Amniotic epithelial cell (primary cell): ENCODE data around the gene ATP5ME.
"Not testable (repeated sequence)": the region's sequence is repeated elsewhere in the genome, so short reads cannot be mapped to it uniquely, and the experiment has no call there.

Experiments
- DNase-seq: peaks from one replicate; pipeline ENCODE4 v3.0.0-alpha.2; 2010; ENCODE audit warnings: low read depth

Gene ATP5ME

GRCh38 chr4:683247-683897 lies 9.3 kb upstream of the ATP5ME start:
- DNase-seq: no peak

DNA sequence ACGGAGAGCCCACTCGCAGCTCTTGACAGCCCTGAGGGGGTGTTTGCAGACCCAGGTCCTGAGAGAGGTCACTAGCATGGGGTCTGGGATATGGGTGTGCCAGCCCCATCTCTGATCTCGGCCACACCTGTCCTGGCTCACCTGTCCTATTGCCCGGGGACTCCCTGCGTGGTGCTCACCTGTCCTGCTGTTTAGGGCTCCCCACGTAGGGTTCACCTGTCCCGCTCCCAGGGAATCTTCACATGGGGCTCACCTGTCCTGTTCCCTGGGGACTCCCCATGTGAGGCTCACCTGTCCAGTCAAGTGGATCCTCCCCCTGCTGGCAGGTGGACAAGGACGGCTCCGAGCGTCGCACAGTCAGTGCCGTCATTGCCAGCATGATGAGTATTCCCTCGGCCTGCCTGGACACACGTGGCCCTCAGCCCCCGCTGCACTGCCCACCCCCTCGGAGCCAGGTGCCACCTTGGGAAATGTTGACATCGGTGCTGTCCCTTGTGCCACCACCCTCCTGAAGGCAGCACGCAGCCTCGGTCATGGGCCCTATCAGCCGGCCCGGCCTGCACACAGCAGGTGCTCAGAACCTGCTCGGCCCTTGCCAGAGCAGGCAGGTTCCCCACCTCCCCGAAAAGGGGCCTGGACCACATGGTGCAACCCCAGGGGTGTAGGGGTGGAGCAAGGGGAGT lies 8.6 kb upstream of the ATP5ME start:
- DNase-seq: no peak

GRCh38 chr4:681736-682451 lies 7.8 kb upstream of the ATP5ME start:
- DNase-seq: no peak

- no peak for DNase-seq
These were observed 7.0 kb upstream of the ATP5ME start for GRCh38 chr4:680928-681645.

- no peak for DNase-seq
These were observed 6.5 kb upstream of the ATP5ME start for GRCh38 chr4:680551-680927.

DNA sequence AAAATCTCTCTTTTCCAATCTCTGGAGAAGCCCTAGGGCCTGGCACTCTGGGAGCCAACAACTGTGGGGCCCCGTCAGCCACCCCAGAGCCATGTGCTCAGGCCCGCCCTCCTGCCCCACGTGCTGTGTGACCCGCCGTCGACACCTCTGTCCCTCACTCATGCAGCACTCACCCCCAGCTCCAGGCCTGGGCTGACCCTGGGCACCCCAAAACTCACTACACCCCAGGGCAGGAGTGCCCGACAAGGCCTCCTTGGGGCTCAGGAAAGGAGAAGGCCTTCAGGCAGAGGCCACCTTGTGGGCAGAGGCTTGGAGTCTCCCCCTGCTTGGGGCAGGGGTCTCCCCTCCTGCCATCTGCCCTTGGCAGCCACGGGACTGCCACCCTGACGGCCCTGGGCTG lies 6.0 kb upstream of the ATP5ME start:
- DNase-seq: no peak

DNA sequence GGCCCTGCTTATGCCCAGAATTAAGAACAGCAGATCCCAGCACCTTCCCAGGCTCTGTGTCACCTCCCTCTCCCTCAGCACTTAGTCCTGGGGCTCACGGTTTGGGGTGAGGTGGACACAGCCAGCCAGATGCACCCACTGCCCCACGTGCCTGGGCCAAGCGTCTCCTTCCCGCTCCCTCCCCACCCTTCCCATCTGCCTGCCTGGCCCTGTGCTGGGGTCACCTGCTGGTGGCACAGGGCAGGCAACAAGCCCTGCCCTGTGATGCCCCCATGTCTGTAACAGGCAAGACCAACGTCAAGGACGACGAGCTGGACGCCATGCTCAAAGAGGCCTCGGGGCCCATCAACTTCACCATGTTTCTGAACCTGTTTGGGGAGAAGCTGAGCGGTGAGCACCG lies 5.6 kb upstream of the ATP5ME start:
- DNase-seq: no peak

- no peak for DNase-seq
These were observed 5.0 kb upstream of the ATP5ME start for GRCh38 chr4:679104-679481.

GRCh38 chr4:678331-679103 lies 4.4 kb upstream of the ATP5ME start:
- DNase-seq: no peak

DNA sequence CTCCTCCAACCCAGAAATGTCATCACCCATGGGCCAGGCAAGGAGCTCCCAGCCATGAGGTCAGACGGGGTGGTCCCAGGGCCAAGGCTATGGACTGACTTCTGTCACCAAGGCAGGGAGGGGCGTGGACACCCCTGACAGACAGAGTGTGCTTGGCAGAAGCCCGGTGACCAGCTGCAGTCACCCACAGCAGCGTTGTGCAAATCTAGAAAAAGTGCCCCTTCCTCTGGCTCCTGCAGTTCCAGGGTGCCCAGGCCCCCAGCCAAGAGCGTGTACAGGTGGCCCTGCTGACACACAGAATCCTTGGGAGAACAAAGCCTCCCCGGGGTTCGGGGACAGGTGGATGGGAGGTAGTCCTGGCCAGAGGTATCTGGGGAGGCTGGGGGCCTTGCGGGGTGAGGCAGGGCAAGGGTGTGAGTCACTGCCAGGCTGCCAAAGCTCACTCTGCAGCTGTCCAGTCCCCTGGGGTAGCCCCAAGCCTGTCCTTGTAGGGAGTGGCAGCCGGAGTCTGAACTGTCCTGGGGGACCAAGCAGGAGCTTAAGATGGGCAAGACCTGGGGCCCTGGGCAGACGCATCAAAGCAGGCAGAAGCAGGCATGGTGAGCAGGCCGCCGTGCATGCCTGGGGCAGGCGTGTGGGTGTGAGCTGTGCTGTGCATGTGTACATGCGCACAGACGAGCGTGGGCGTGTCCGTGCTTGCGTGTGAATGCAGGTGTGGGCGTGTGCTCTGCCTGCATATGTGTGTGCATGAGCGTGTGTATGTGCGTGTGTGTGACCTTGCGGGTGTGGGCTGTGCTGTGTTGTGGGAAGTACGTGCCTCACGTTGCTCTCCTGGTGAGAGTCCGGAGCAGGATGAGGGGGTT lies 3.6 kb upstream of the ATP5ME start:
- DNase-seq: peak; percentile 30

- DNase-seq: no peak
These were observed 2.8 kb upstream of the ATP5ME start for GRCh38 chr4:676871-677235.

DNA sequence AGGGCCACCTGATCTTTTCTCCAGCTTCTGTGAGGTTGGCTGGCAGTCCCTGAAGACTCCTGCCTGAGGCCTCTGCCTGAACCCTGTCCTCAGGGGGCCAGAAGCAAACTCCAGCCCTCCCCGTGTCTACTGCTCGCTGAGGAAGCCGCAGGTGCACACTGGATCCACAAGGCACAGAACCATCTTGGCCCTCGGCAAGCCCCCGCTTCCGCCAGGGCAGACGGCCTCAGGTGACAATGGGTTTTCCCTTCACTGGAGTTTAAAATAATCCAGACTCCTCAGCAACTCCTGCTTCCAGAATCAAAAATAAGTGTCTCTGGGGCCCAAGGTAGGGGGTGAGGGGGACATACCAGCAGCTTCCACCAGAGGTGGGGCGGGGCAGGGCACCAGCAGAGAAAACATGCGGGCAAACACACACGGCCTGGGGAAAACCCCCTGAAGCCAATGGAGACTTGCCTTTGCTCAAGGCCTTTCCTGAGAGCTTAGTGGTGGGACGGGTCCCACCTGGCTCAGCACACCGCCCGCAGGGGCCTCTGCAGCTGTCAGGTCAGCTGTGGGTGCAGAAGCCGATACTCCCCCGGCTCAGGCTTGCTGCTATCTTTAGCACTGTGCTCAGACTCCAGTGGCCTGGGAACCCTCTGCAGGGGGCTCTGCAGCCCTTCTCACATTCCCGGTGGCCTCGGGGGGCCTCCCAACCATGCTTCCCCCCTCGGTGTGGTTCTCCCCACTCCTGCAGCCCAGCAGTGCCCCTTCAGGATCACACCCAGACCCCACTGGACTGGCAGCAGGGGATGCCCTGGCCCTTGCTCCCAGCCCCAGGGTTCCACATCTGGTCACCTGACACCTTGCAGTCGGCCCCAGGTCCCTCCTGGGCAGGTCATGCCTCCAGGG lies 2.1 kb upstream of the ATP5ME start:
- DNase-seq: no peak

DNA sequence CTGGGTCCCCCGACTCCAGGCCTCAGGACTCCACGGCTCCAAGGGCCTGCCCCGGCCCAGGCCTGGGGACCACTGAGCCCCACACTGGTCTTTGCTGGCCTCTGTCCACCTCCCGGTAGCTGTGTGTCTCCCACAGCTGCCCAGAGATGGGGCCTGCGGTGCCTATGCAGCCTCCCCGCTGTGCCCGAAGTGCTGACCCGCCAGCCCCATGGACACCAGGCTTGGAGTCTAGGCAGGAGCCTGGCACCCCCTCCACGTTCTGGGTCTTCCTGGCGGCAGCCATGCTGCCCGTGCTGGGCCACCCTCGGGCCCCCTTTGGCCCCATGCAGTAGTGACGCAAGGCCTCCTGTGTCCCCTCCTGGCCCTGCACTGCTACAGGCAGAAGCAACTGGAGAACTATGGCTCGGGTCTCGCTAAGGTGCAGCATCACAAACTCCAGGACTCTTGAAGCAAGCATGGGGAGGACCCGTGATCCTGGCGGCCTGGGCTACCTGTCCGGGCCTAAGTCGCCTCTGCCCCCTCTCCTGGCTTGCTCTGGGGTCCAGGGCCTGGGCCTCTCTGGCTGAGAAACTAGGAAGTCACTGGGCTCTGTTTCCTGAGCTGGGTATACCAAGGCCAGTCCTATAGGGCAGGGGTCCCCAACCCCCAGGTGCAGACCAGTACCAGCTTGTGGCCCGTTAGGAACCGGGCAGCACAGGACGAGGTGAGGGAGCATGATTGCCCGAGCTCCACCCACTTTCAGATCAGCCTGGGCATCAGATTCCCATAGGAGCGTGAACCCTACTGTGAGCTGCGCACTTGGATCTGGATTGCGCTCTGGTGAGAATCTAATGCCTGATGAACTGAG lies 1.2 kb upstream of the ATP5ME start:
- no peak for DNase-seq

GRCh38 chr4:673349-674091 lies 556 bp downstream of the ATP5ME start:
- no peak for DNase-seq

- DNase-seq: no peak
These were observed 2.3 kb downstream of the ATP5ME start for GRCh38 chr4:671769-672168.

DNA sequence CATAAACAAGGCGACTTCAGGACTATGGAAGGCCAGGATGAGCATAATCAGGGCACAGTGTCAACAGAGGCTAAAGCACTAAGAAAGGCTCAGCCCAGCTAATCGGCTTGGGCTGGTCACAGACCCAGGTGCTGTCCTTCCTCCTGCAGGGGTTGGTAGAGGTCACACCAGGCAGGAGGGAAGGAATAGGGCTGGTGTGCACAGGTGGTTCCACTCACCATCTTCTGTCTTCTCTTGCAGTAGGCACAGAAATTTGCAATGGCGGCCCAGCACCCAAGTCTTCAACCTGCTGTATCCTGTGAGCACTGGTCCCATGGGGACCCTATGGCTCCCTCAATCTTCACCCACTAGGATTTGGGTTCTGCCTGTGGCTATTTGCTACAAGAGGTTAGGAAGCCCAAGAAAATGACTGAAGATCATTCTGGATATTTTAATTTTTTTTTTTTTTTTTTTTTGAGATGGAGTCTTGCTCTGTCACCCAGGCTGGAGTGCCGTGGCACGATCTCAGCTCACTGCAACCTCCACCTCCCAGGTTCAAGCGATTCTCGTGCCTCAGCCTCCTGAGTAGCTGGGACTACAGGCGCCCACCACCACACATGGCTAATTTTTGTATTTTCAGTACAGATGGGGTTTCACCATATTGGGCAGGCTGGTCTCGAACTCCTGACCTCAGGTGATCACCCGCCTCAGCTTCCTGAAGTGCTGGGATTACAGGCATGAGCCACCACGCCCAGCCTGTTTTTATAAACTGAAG lies 4.1 kb downstream of the ATP5ME start:
- not testable (repeated sequence) for DNase-seq

DNA sequence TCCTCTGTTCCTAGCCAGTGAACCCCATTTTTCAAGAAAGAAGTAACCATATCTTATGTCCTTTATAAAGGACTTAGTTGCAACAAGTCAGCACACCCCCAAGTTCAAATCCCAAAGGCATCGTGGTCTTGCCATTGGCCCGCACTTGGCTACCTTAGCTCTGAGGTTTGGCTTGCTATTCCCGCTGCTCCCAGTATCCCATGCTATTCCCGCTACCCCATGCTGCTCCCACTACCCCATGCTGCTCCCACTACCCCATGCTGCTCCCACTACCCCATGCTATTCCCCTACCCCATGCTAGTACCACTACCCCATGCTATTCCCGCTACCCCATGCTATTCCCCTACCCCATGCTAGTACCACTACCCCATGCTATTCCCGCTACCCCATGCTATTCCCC lies 5.9 kb downstream of the ATP5ME start:
- not testable (repeated sequence) for DNase-seq

GRCh38 chr4:667545-667925 lies 6.5 kb downstream of the ATP5ME start:
- DNase-seq: no peak
